Neural cell (in vitro differentiated cells): ENCODE measurements around the gene NPW. TPM values are rescaled to one million over a fixed set of nuclear protein-coding genes. Genes with fewer than 3 reads are reported as not detected.

ENCODE experiments used
- H2AFZ ChIP-seq: fragments of 200-600, 300-800 bp; sonication (generic), shearing (Covaris generic); 2 replicates; pipeline ENCODE4 v1.6.0; 2014; ENCODE audit warnings: low read depth, mild to moderate bottlenecking, antibody characterized with exemption, low read length, moderate library complexity
- H3F3A ChIP-seq: fragments of 200-600 bp; shearing (Covaris generic); 2 replicates; pipeline ENCODE4 v1.6.1; 2016; ENCODE audit warnings: mild to moderate bottlenecking, moderate library complexity, mixed read lengths, antibody characterized with exemption, low read length; ENCODE audit not compliant: insufficient read depth, poor library complexity, severe bottlenecking
- H3K27ac ChIP-seq: fragments of 200-600, 300-800 bp; sonication (generic), shearing (Covaris generic); 2 replicates; pipeline ENCODE4 v1.5.1; 2014; ENCODE audit warnings: mild to moderate bottlenecking, low read length, moderate library complexity
- H3K27me3 ChIP-seq: fragments of 300-800, 200-600 bp; sonication (generic), shearing (Covaris generic); 2 replicates; pipeline ENCODE4 v1.6.0; 2014; ENCODE audit warnings: mild to moderate bottlenecking, low read depth, low read length, moderate library complexity; ENCODE audit not compliant: insufficient read depth
- H3K36me3 ChIP-seq: fragments of 300-800, 200-600 bp; sonication (generic), shearing (Covaris generic); 2 replicates; pipeline ENCODE4 v1.5.1; 2014; ENCODE audit warnings: mild to moderate bottlenecking, antibody characterized with exemption, low read length, moderate library complexity; ENCODE audit not compliant: insufficient read depth
- H3K4me2 ChIP-seq: fragments of 300-800, 200-600 bp; sonication (generic), shearing (Covaris generic); 2 replicates; pipeline ENCODE4 v1.6.0; 2014; ENCODE audit warnings: mild to moderate bottlenecking, low read length
- H3K4me3 ChIP-seq: fragments of 300-800, 200-600 bp; sonication (generic), shearing (Covaris generic); 2 replicates; pipeline ENCODE4 v1.5.1; 2014; ENCODE audit warnings: mild to moderate bottlenecking, low read length, moderate library complexity
- H3K79me2 ChIP-seq: fragments of 200-600 bp; shearing (Covaris generic); replicated peaks from 2 replicates; pipeline ENCODE4 v1.6.0; 2014; ENCODE audit warnings: mild to moderate bottlenecking, low read length, moderate library complexity; ENCODE audit not compliant: insufficient read depth
- H3K9ac ChIP-seq: fragments of 300-800, 200-600 bp; sonication (generic), shearing (Covaris generic); 2 replicates; pipeline ENCODE4 v1.6.1; 2016; ENCODE audit warnings: mild to moderate bottlenecking, low read length, mixed read lengths
- H3K9me2 ChIP-seq: fragments of 200-600 bp; shearing (Covaris generic); 2 replicates; pipeline ENCODE4 v1.6.1; 2016; ENCODE audit warnings: mild to moderate bottlenecking, low read length, mixed read lengths; ENCODE audit not compliant: insufficient read depth
- H3K9me3 ChIP-seq: fragments of 200-600, 300-800 bp; sonication (generic), shearing (Covaris generic); 2 replicates; pipeline ENCODE4 v1.6.1; 2016; ENCODE audit warnings: mild to moderate bottlenecking, mixed run types, low read length, moderate library complexity, mixed read lengths
- H4K20me1 ChIP-seq: fragments of 200-600 bp; shearing (Covaris generic); 2 replicates; pipeline ENCODE4 v1.6.1; 2016; ENCODE audit warnings: mild to moderate bottlenecking, mixed run types; ENCODE audit not compliant: insufficient read depth
- CTCF ChIP-seq: fragments of 450-650 bp; IDR thresholded peaks from 2 replicates; pipeline ENCODE4 v1.5.1; 2014; ENCODE audit warnings: antibody characterized with exemption, mild to moderate bottlenecking, moderate library complexity; ENCODE audit not compliant: poor library complexity, severe bottlenecking
- EP300 ChIP-seq: fragments of 450-650 bp; conservative IDR thresholded peaks from 2 replicates; pipeline ENCODE4 v1.6.1; 2014; ENCODE audit warnings: antibody characterized with exemption, mild to moderate bottlenecking, moderate library complexity; ENCODE audit not compliant: poor library complexity, severe bottlenecking
- EZH2 ChIP-seq: fragments of 200-600, 300-800 bp; shearing (Covaris generic), sonication (generic); IDR thresholded peaks from 2 replicates; pipeline ENCODE4 v1.6.1; 2014; ENCODE audit warnings: antibody characterized with exemption, low read length, borderline replicate concordance, mild to moderate bottlenecking; ENCODE audit not compliant: insufficient read depth, poor library complexity, severe bottlenecking
- MXI1 ChIP-seq: fragments of 450-650 bp; conservative IDR thresholded peaks from 2 replicates; pipeline ENCODE4 v1.6.1; 2014; ENCODE audit warnings: antibody characterized with exemption, mild to moderate bottlenecking; ENCODE audit not compliant: poor library complexity, severe bottlenecking
- POLR2AphosphoS5 ChIP-seq: IDR thresholded peaks from 2 replicates; pipeline ENCODE4 v1.6.1; 2012
- RAD21 ChIP-seq: fragments of 450-650 bp; conservative IDR thresholded peaks from 2 replicates; pipeline ENCODE4 v1.6.1; 2014; ENCODE audit warnings: antibody characterized with exemption, mild to moderate bottlenecking, moderate library complexity
- REST ChIP-seq: IDR thresholded peaks from 2 replicates; pipeline ENCODE4 v1.6.1; 2012; ENCODE audit warnings: borderline replicate concordance
- SMC3 ChIP-seq: fragments of 450-650 bp; conservative IDR thresholded peaks from 2 replicates; pipeline ENCODE4 v1.6.1; 2014; ENCODE audit warnings: antibody characterized with exemption, mild to moderate bottlenecking, moderate library complexity; ENCODE audit not compliant: poor library complexity
- TAF1 ChIP-seq: IDR thresholded peaks from 2 replicates; pipeline ENCODE4 v1.6.1; 2012; ENCODE audit warnings: low read depth
- polyA plus RNA-seq: library from polyadenylated mRNA; depleted of rRNA; stranded (reverse); fragments of >200 nt; gene quantifications from 2 replicates; pipeline ENCODE4 v1.2.3, GENCODE V29; 2014

Gene NPW
- polyA plus RNA-seq, 1 donor from 2014 or later, result not detected

- H3K4me3 ChIP-seq, result peak overlapping the region; percentile 99
- no peaks in the 10 kb centered on the region for H3K9me2 ChIP-seq
- peak overlapping the region; percentile 97 for H3K4me2 ChIP-seq
- TF ChIP-seq TAF1 (no peak), EZH2 (no peak)
- peaks cover 16% of the 10 kb centered on the region for H3K27me3 ChIP-seq
- no peak overlapping the region for H3K27ac ChIP-seq
- H3K79me2 ChIP-seq, result no peaks in the 10 kb centered on the region
- H2AFZ ChIP-seq, result no peak overlapping the region
- no peaks in the 10 kb centered on the region for H4K20me1 ChIP-seq
- no peaks in the 10 kb centered on the region for H3K9me3 ChIP-seq
- no peaks in the 10 kb centered on the region for H3F3A ChIP-seq
- H3K9ac ChIP-seq, result peak overlapping the region; percentile 94
- no peaks in the 10 kb centered on the region for H3K36me3 ChIP-seq
These were observed 34.0 kb upstream of the NPW start for GRCh38 chr16:1985466-1986150.

GRCh38 chr16:1987198-1987597, 32.4 kb upstream of the NPW start:
- Histone ChIP-seq H3K27me3 (peaks cover 21% of the 10 kb centered on the region), H3K27ac (no peak overlapping the region), H3K9ac (no peak overlapping the region)

GRCh38 chr16:1989209-1990100, 30.1 kb upstream of the NPW start, which contains the start of gene SYNGR3:
Gene SYNGR3 (plus strand): TSS chr16:1989970. CDS start chr16:1990103, 133 bp downstream.
- peak within 1 kb of the TSS; percentile 80 for H3K9ac ChIP-seq

More at GRCh38 chr16:1987198-1987597, 32.4 kb upstream of the NPW start:
- Histone ChIP-seq H2AFZ (no peak overlapping the region), H3K36me3 (no peaks in the 10 kb centered on the region), H3K9me3 (no peaks in the 10 kb centered on the region), H3F3A (no peaks in the 10 kb centered on the region), H4K20me1 (no peaks in the 10 kb centered on the region), H3K4me2 (no peak overlapping the region), H3K79me2 (no peaks in the 10 kb centered on the region), H3K4me3 (no peak overlapping the region), H3K9me2 (no peaks in the 10 kb centered on the region)
- TF ChIP-seq MXI1, result no peak
- TF ChIP-seq CTCF, result no peak
- no peak for TF ChIP-seq SMC3
- TF ChIP-seq POLR2AphosphoS5, result no peak
- TF ChIP-seq EP300, result no peak

More at GRCh38 chr16:1989209-1990100, 30.1 kb upstream of the NPW start, which contains the start of gene SYNGR3:
- Histone ChIP-seq H3K27me3 (peaks cover 21% of the 10 kb centered on the region), H3F3A (no peaks in the 10 kb centered on the region), H3K9me2 (no peaks in the 10 kb centered on the region), H3K79me2 (no peaks in the 10 kb centered on the region), H3K27ac (no peak within 1 kb of the TSS), H3K4me2 (peak within 1 kb of the TSS; percentile 78), H2AFZ (peak within 1 kb of the TSS; percentile 33), H3K4me3 (peak within 1 kb of the TSS; percentile 88), H3K9me3 (no peaks in the 10 kb centered on the region), H3K36me3 (no peaks in the 10 kb centered on the region), H4K20me1 (no peaks in the 10 kb centered on the region)
- TF ChIP-seq REST, result no peak
- no peak for TF ChIP-seq EZH2
- no peak for TF ChIP-seq RAD21
- peak; percentile 81 for TF ChIP-seq POLR2AphosphoS5
- TF ChIP-seq EP300, result no peak
- TF ChIP-seq TAF1, result no peak
- TF ChIP-seq CTCF, result no peak
- no peak for TF ChIP-seq MXI1
